Astrocyte of the hippocampus (primary cell): ENCODE measurements around the gene PTP4A2.
"Not testable (repeated sequence)": the region's sequence is repeated elsewhere in the genome, so short reads cannot be mapped to it uniquely, and the experiment has no call there.

Experiments used
- DNase-seq: peaks from one replicate; pipeline ENCODE4 v3.0.0; 2011; ENCODE audit warnings: low read depth, low spot score

The PTP4A2 gene

GRCh38 chr1:31951276-31951675, 13.1 kb upstream of the PTP4A2 start:
- DNase-seq = no peak

GRCh38 chr1:31949862-31950261, 11.7 kb upstream of the PTP4A2 start:
- DNase-seq = no peak

DNA sequence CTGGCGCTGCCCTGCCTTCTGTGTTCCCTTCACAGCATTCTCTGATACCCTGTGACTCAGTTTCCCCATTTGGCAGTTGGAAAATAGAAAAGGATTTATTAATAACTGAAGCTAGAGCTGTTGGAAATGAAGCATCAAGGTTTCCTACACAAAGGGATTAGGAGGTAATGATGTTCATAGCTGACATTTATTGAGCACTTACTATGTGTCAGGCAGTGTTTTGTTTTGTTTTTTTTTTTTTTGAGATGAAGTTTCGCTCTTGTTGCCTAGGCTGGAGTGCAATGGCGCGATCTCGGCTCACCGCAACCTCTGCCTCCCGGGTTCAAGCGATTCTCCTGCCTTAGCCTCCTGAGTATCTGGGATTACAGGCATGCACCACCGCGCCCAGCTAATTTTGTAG, 7.5 kb upstream of the PTP4A2 start:
- DNase-seq = not testable (repeated sequence)

DNA sequence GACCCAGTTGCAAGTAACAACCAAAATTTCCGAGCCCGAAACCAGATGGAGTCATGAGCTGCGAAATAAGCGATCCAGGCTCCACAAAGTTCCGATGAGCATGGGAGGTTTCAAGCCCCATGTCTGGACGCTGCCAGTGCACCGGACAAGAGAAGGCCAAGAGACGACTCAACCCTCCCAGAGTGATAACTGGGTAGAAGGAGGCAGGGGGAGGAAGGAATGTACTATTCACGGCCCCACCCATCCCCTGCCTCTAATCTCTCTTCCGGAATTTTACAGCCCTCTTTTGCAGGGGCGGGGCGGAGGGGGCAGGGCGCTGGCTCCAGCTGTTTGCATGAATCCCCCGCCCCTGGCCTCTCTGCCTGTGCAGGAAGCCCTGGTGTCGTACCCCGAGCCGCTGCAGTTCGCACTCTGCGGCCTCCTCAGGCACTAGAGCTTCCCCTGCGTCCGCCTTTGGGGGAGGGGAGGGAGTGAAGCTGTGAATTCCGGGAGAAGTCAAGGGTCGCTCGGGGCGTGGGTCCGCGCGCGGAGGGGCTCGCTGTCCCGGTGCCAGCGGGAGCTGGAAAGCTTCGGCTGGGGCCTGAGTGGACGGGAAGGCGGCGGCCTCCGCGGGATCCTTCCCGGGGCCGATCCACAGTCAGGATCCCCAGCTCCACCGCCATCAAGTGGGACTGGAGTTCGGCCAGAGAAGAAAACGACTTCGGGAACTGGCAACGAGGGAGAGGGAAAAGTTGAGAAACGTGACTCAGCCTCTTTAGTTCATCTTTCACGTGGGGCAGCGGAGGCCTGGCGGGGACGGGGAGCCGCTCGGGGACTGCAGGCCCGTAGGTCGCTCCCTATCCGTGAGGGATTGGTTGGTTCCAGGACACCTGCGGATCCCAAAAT, 6.3 kb upstream of the PTP4A2 start:
- peak; percentile 73 for DNase-seq

- no peak for DNase-seq
Observed at GRCh38 chr1:31943546-31944184, 5.5 kb upstream of the PTP4A2 start.

GRCh38 chr1:31942061-31942460, 3.9 kb upstream of the PTP4A2 start:
- DNase-seq = not testable (repeated sequence)

DNA sequence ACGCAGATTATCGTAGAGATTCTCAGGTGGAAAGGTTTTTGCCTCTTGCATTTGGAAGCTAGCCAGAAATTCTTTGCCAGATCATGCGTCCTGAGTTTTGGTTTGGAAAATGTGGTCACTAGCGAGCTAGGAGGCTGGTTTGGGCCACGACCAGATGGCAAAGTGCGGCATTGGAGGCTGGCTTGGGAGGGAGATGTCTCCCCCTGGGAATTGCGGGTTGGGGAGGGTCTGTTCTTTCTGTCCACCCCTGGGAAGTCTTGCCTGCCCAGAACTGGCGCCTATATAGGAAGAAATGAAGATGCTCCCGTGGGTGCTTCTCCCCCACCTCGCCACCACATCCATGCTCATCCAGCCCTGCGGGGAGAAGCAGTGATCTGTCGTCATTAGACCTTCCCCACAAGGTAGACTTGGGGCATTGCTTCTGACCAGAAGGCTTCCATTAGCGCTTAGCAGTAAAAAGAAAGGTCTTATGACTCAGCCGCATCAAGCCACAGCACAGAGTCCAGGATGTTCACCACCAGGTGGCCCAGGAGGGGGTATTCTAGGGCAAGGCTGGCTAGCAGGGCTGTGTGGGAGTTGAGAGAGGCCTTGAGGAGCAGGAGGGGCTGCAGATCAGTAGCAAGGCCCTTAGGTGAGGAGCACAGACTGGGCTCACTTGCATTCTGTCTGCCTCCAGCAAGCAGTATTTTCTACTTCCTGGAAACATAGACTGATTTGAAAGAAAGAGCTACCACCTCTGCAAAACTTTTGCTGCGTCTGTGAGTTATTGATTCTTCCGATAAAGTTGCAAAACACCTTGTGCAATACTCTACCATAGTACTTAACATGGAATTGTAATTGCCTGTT, 1.5 kb upstream of the PTP4A2 start:
- DNase-seq = peak; percentile 86

- DNase-seq = peak; percentile 87
Observed at GRCh38 chr1:31937300-31938183, 626 bp downstream of the PTP4A2 start.

DNA sequence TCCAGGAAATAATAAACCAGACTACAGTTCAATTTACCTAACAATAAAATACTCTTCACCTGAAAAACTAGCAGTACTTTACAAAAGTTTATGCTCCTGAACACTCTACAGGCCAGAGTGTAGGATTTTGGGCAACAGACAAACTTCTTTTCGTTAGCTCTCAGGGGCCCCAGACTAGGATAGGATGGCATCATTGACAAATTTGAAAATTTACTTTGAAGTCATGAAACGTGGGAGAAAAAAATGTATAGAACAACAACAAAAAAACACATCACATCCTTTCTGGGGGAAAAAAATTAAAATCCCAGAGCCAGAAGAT, 1.2 kb downstream of the PTP4A2 start:
- DNase-seq = no peak

- peak; percentile 14 for DNase-seq
Observed at GRCh38 chr1:31936278-31936980, 1.7 kb downstream of the PTP4A2 start.

- peak; percentile 49 for DNase-seq
Observed at GRCh38 chr1:31934706-31935629, 3.2 kb downstream of the PTP4A2 start.

GRCh38 chr1:31932491-31933316, 5.5 kb downstream of the PTP4A2 start:
- DNase-seq = no peak

DNA sequence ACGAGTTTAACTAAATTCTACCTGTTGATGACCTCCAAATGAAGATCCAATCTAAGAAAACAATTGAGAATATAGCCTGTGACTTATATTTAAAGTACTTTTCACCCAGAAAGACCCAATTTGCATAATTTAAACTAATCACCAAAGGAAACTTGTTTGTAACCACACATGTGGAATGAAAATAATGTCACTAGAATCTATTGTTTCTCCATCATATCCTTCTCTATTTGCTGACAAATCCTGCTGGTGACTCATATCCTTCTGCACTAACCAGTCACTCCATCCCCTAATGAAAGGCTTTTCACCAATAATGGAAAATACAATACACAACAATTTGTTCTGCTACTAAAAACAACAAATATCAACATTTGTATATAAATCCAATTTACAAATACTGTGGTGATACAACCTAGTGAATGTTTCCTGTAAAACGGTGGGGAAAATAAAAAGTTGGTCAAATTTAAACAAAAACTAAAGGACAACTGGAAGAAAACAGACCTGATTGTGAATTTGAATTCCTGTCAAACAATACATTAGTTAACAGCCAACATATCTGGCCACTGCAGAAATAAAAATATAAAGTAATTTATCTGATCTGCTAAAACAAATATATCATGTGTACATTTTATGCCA, 6.5 kb downstream of the PTP4A2 start:
- DNase-seq = peak; percentile 54

DNA sequence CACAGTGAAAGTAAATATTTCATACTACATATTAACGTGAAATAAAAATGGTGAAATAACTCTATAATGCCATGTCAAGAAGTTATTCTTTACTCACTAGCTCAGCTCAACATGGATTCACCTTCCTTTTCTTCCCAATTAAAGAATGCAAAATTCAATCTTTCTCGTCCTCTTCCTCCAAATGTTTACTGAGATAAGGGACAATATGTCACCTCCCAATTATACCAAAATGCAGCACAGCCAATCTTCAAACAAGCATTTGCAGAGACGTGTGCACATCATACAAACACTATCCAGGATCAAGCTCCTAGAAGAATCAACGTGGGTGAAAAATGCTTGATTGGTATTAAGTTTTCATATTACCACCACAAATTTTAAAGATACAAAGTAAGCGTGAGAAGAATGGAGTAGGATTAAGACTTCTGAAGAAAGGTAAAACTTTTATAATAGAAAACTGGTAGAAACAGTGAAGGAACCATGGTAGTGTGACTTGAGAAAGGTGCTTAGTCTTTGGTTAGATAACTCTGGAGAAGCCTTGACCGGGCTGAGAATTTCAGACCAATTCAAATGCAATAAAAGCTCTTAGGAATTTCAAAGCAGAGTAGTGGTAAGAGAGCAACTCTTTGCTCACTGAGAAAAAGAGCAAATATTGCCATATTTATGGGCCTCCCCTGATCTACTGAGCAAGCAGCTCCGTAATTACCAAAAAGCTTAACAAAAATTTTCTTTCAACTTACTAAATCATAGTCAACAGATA, 7.2 kb downstream of the PTP4A2 start:
- DNase-seq = no peak

- no peak for DNase-seq
Observed at GRCh38 chr1:31927661-31927980, 10.5 kb downstream of the PTP4A2 start.

DNA sequence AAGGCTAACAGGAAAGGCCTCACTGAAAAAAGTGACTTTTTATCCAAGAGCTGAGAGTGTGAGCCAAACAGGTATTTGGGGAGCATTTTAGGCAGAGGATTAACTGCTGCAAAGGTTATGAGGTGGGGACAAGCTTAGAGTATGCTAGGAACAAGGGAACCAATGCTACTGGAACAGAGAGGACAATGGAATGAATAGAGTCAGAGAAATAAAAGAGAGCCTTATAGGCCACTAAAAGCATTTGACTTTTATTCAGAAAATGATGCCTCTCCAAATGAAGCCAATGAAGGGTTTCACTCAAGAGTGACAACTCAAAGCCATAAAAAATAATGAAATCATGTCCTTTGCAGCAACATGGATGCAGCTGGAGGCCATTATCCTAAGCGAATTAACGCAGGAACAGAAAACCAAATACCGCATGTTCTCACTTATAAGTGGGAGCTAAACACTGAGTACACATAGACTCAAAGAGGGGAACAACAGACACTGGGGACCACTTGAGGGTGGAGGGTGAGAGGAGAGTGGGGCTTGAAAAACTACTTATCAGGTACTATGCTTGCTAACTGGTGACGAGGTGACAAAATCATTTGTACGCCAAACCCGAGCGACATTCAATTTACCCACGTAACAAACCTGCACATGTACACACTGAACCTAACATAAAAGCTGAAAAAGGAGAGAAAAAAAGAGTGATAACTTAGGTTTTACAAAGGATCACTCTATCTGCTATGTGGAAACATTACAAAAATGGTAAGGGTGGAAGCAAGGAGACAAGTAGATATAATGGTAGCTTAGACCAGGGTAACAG, 11.1 kb downstream of the PTP4A2 start:
- no peak for DNase-seq

GRCh38 chr1:31926252-31926651, 11.9 kb downstream of the PTP4A2 start:
- no peak for DNase-seq
